ENCODE measurements around the gene BACH1.
"Not testable (repeated sequence)": the region's sequence is repeated elsewhere in the genome, so short reads cannot be mapped to it uniquely, and the experiment has no call there.

Gene BACH1

GRCh38 chr21:29342363-29342957 lies 43.7 kb downstream of the BACH1 start:
- in situ Hi-C loops (cut with MboI; ENCODE audit: low sequenced_read_pairs), result loop anchor here (10.0 kb wide), 1 partner anchor 178 kb away; no protein-coding TSS in a partner anchor

GRCh38 chr21:29343519-29343918 lies 44.8 kb downstream of the BACH1 start:
- in situ Hi-C loops (cut with MboI; ENCODE audit: low sequenced_read_pairs), result loop anchor here (10.0 kb wide), 1 partner anchor 179 kb away; no protein-coding TSS in a partner anchor

- in situ Hi-C loops (cut with MboI; ENCODE audit: low sequenced_read_pairs), result loop anchor here (10.0 kb wide), 1 partner anchor 181 kb away; no protein-coding TSS in a partner anchor
Observed at GRCh38 chr21:29346281-29346680, 47.6 kb downstream of the BACH1 start.

- in situ Hi-C loops (cut with MboI; ENCODE audit: low sequenced_read_pairs), result loop anchor here (10.0 kb wide), 1 partner anchor 182 kb away; no protein-coding TSS in a partner anchor
Observed at GRCh38 chr21:29346771-29347170, 48.0 kb downstream of the BACH1 start.

- in situ Hi-C loops (cut with MboI; ENCODE audit: low sequenced_read_pairs), result loop anchor here (10.0 kb wide), 1 partner anchor 182 kb away; no protein-coding TSS in a partner anchor
Observed at GRCh38 chr21:29347274-29347681, 48.6 kb downstream of the BACH1 start.

- in situ Hi-C loops (cut with MboI; ENCODE audit: low sequenced_read_pairs), result loop anchor here (10.0 kb wide), 1 partner anchor 185 kb away; no protein-coding TSS in a partner anchor
Observed at GRCh38 chr21:29349702-29350101, 51.0 kb downstream of the BACH1 start.

GRCh38 chr21:29350246-29350779 lies 51.6 kb downstream of the BACH1 start:
- in situ Hi-C loops (cut with MboI; ENCODE audit: low sequenced_read_pairs), result no loop called here

GRCh38 chr21:29351691-29352090 lies 53.0 kb downstream of the BACH1 start:
- in situ Hi-C loops (cut with MboI; ENCODE audit: low sequenced_read_pairs), result no loop called here

- in situ Hi-C loops (cut with MboI; ENCODE audit: low sequenced_read_pairs), result not testable (repeated sequence)
Observed at GRCh38 chr21:29355043-29355710, 56.5 kb downstream of the BACH1 start.

- in situ Hi-C loops (cut with MboI; ENCODE audit: low sequenced_read_pairs), result not testable (repeated sequence)
Observed at GRCh38 chr21:29356291-29356690, 57.6 kb downstream of the BACH1 start.

- in situ Hi-C loops (cut with MboI; ENCODE audit: low sequenced_read_pairs), result not testable (repeated sequence)
Observed at GRCh38 chr21:29356810-29357209, 58.1 kb downstream of the BACH1 start.

GRCh38 chr21:29359718-29360117 lies 61.0 kb downstream of the BACH1 start:
- in situ Hi-C loops (cut with MboI; ENCODE audit: low sequenced_read_pairs), result no loop called here

GRCh38 chr21:29360799-29361765 lies 62.4 kb downstream of the BACH1 start:
- in situ Hi-C loops (cut with MboI; ENCODE audit: low sequenced_read_pairs), result no loop called here

GRCh38 chr21:29362758-29363157 lies 64.0 kb downstream of the BACH1 start:
- in situ Hi-C loops (cut with MboI; ENCODE audit: low sequenced_read_pairs), result no loop called here

- in situ Hi-C loops (cut with MboI; ENCODE audit: low sequenced_read_pairs), result no loop called here
Observed at GRCh38 chr21:29365661-29366265, 67.0 kb downstream of the BACH1 start.

GRCh38 chr21:29366532-29366931 lies 67.8 kb downstream of the BACH1 start:
- in situ Hi-C loops (cut with MboI; ENCODE audit: low sequenced_read_pairs), result no loop called here

GRCh38 chr21:29367335-29367734 lies 68.6 kb downstream of the BACH1 start:
- in situ Hi-C loops (cut with MboI; ENCODE audit: low sequenced_read_pairs), result no loop called here

GRCh38 chr21:29368906-29369305 lies 70.2 kb downstream of the BACH1 start:
- in situ Hi-C loops (cut with MboI; ENCODE audit: low sequenced_read_pairs), result no loop called here

GRCh38 chr21:29371464-29371863 lies 72.7 kb downstream of the BACH1 start:
- in situ Hi-C loops (cut with MboI; ENCODE audit: low sequenced_read_pairs), result loop anchor here (10.0 kb wide), 1 partner anchor 277 kb away; no protein-coding TSS in a partner anchor

All from HL-60/S4 (cell line).